IPS DF 6.9 (cell line): ENCODE data around the gene NTMT2.

ENCODE experiments used
- DNase-seq: peaks from one replicate; pipeline ENCODE4 v3.0.0-alpha.2; 2013; ENCODE audit warnings: low read depth, low spot score
- H3K27ac ChIP-seq: one replicate; pipeline ENCODE4 v1.5.1; 2013; ENCODE audit warnings: low read length, control low read depth
- H3K27me3 ChIP-seq: 2 replicates; pipeline ENCODE4 v1.6.1; 2013; ENCODE audit warnings: mild to moderate bottlenecking, low read length; ENCODE audit not compliant: control insufficient read depth, insufficient read depth
- H3K36me3 ChIP-seq: 2 replicates; pipeline ENCODE4 v1.6.1; 2013; ENCODE audit warnings: low read length; ENCODE audit not compliant: control insufficient read depth, insufficient read depth
- H3K4me1 ChIP-seq: 2 replicates; pipeline ENCODE4 v1.6.1; 2013; ENCODE audit warnings: low read length; ENCODE audit not compliant: control insufficient read depth, insufficient read depth
- H3K4me3 ChIP-seq: 2 replicates; pipeline ENCODE4 v1.5.1; 2013; ENCODE audit warnings: mild to moderate bottlenecking, low read length
- H3K9me3 ChIP-seq: 2 replicates; pipeline ENCODE4 v1.6.1; 2013; ENCODE audit warnings: low read length, inconsistent platforms; ENCODE audit not compliant: control insufficient read depth, insufficient read depth
- WGBS: extraction: QIAGEN DNeasy Blood & Tissue Kit; methylation state at CpG from one replicate; pipeline ENCODE4 v1.1.7; 2013; ENCODE audit warnings: mixed read lengths, missing lambda C conversion rate; ENCODE audit not compliant: insufficient read length, insufficient coverage; 5-methylcytosine and 5-hydroxymethylcytosine counted together

Gene NTMT2

DNA sequence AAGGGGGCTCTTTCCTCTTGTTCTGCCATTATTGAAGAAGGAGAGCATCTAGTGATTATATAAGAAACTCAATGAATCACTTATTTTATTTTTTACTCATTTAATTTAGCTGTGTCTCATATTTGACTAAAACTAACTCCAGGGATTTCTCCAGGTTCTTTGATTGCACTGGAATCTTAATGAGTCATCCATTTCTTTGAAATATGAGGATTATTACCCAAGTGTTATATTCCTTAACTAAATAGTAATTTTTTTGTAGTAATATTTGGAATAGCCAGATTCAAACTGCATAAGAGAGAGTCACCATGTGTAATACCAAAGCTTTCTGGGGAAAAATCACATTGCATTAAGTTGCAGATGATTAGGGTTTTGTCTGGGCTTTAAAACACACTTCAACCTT, 59.5 kb downstream of the NTMT2 start:
- no peaks in the 10 kb centered on the region; the same call in 1 of the 2 replicates for H3K27me3 ChIP-seq
- DNase-seq = no peak
- H3K4me3 ChIP-seq = no peak overlapping the region
- peaks cover 3% of the 10 kb centered on the region for H3K4me1 ChIP-seq
- no peaks in the 10 kb centered on the region for H3K36me3 ChIP-seq
- H3K27ac ChIP-seq = no peak overlapping the region
- peaks cover 1% of the 10 kb centered on the region; the same call in 1 of the 2 replicates for H3K9me3 ChIP-seq

DNA sequence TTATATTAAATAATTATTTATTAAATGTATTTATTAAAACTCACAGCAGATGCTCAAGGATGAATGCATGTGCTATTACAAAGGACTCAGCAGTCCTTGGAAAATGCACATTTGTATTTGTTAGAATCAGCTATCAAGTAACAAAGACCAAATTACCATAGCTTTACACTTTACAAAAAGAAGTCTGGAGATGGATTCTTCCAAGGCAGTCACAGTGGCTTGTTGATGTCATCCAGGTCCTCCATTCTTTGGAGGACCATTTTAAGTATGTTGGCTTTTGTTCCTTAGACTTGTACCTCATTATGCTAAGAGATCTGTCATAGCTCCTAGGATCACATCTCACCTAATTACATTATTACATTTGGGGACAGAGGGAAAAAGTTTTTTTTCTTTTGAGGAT, 63.4 kb downstream of the NTMT2 start:
- DNase-seq = no peak
- Histone ChIP-seq H3K9me3 (peaks cover 1% of the 10 kb centered on the region; the same call in 1 of the 2 replicates), H3K4me1 (peaks cover 3% of the 10 kb centered on the region), H3K36me3 (no peaks in the 10 kb centered on the region), H3K27me3 (no peaks in the 10 kb centered on the region; the same call in 1 of the 2 replicates), H3K4me3 (no peak overlapping the region), H3K27ac (no peak overlapping the region)

DNA sequence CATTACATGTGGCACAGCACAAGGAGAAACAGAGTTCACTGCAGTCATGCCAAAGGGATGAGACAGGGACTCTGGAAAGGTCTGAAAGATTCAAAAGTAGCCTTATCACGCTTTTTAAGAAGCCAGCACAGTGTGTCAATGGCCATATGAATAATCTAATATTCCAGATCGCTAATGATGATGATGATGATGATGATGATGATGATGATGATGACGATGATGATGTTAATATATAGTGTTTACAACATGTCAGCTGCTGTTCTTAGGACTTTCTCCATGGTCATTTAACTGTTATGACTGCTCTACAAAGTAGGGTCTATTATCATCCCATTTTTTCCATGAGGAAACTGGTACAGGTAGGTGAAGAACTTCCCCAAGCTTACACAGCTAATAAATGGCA, 64.4 kb downstream of the NTMT2 start:
- WGBS = no CpG with 5 or more reads among the region's 3 CpGs
- H3K4me1 ChIP-seq = no peaks in the 10 kb centered on the region
- peaks cover 1% of the 10 kb centered on the region; the same call in 1 of the 2 replicates for H3K9me3 ChIP-seq
- no peak for DNase-seq
- H3K36me3 ChIP-seq = no peaks in the 10 kb centered on the region
- H3K4me3 ChIP-seq = no peak overlapping the region
- no peaks in the 10 kb centered on the region for H3K27me3 ChIP-seq
- H3K27ac ChIP-seq = no peak overlapping the region

DNA sequence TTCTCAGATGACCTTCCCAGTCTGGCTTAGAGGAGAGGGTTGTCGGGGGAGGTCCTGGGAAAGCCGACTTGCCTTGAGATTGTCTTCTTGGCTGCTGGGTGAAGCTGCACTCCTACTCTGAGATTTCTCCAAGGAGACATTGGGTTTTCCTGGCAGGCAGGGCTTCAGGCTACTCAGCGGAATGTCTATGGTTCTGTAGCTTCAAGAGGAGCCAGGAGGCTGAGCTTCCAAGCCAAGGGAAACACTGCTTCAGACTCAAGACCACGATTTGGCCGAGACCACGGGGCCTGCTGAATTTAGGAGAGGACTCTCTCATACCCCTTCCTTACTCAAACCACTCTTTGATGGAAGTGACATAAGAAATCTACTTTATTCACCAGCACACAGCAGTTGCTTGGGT, 67.8 kb downstream of the NTMT2 start:
- Histone ChIP-seq H3K9me3 (no peaks in the 10 kb centered on the region), H3K27ac (no peak overlapping the region), H3K4me3 (no peak overlapping the region), H3K4me1 (no peaks in the 10 kb centered on the region), H3K27me3 (no peaks in the 10 kb centered on the region), H3K36me3 (no peaks in the 10 kb centered on the region)
- WGBS = no CpG with 5 or more reads among the region's 6 CpGs
- DNase-seq = no peak

DNA sequence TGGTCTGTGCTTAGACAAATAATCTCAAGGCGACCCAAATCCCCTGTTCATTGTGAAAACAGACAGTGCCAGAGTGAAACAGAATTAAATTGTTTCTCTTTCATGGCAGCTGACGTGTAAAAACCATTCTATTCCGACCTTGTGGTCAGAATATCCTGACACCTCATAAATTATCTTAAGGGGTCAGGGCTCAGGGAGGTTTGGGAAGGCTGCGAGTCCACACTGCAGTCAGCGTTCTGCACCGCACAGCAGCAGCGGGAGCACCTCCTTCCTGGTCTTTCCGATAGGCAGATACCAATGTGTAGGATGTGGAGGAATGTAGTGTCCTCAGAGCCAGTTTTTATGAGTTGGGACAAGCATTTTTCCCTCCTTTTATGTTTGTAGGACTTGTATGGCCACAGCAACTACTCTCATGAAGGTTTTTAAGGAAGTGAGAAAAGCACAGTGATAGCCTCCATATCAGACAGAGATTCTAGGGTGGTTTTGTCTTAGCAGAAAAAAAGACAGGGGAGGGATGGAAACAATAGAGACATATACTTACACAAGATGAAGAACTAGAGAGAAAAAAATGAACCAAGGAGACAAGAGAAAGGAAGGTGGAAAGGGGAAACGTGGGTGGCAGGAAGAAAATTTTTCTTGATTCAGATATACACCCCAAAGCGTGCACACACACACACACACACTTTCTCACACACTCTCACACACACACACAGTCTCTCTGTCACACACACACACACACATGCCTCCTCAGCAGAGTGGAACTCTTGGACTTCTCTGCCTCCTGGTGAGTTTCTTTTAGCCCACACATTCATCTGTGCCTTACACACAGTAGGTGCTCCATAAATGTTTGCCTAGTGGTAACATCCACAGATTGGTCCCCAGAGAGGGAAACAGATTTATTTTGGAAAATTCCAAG, 68.6 kb downstream of the NTMT2 start:
- Histone ChIP-seq H3K27me3 (no peaks in the 10 kb centered on the region), H3K36me3 (no peaks in the 10 kb centered on the region), H3K27ac (no peak overlapping the region), H3K4me1 (no peaks in the 10 kb centered on the region), H3K4me3 (no peak overlapping the region), H3K9me3 (no peaks in the 10 kb centered on the region)
- no CpG with 5 or more reads among the region's 10 CpGs for WGBS
- no peak for DNase-seq

DNA sequence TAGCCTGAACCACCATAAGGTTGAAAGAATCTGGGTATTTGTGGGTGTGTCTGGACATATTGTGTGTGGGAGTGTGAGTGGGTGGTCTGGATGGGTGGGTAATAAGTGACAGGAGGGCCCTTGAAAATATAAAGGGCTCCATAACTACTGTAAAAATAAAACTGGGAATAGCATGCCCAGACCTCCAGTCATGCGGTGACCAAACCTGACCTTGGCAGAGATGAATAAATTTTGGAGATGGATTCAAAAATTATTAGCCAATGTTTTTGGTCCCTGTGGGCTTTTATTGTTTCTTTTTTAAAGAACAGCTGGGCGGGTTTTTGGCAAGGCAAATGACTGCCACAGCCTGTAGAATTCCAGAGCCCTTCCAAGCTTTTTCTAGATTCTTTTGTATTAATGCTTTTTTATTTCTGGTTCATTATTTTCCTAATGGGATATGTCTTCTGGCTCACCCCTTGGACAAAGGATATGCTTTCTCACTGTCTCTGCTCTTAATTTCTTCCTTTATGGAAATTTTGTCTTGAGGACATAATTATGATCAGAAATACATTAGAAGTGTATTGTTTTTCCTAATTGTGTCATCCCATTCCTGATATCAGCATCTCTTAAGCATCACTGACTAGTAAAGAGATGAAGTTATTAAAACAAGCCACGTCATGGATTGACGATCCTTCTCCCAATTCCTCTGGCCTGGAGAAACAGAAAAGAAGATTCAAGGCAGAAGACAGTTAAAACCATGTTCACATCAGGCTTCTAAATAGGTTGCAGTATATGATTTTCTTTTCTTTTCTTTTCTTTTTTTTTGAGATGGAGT, 69.5 kb downstream of the NTMT2 start:
- no peak for DNase-seq
- Histone ChIP-seq H3K27ac (no peak overlapping the region), H3K4me1 (no peaks in the 10 kb centered on the region), H3K4me3 (no peak overlapping the region), H3K9me3 (no peaks in the 10 kb centered on the region), H3K27me3 (no peaks in the 10 kb centered on the region), H3K36me3 (no peaks in the 10 kb centered on the region)
- no CpG with 5 or more reads among the region's 4 CpGs for WGBS

DNA sequence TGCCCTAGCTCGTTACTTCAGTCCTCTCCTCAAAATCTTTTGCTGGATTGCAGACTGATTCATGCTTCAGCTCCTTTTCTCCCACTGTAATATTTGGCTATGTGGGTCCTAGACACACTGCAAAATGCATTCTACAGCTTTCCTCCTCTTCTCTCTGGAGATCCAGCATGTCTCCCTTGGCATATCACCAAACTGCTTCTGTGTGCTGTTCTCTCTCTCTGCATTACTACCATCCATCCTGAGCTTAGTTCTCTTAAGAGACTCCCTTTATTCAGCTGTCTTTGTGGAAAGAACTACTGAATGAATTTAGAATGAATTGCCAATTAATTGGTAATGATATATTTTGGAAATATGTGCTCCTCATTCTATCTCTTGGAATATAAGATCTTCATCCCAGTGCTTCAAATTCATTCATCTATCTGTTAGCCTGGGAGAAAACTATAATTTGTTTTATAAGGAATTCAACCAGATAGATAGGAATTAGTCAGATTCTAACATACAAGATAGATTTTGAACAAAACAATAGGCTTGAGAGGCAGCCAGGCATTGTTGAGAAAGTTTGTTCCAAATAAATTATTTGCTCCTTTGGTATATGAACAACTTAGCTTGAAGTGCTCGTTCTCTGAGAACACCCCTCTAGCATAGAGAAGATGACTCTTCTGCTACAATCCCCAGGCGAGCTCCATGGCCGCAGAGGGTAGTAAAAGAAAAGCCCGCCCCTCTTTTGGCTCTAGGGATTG, 71.9 kb downstream of the NTMT2 start:
- no peak for DNase-seq
- no peak overlapping the region for H3K27ac ChIP-seq
- no CpG with 5 or more reads among the region's 5 CpGs for WGBS
- no peaks in the 10 kb centered on the region for H3K36me3 ChIP-seq
- no peaks in the 10 kb centered on the region for H3K4me1 ChIP-seq
- H3K4me3 ChIP-seq = no peak overlapping the region
- H3K27me3 ChIP-seq = no peaks in the 10 kb centered on the region
- H3K9me3 ChIP-seq = no peaks in the 10 kb centered on the region

DNA sequence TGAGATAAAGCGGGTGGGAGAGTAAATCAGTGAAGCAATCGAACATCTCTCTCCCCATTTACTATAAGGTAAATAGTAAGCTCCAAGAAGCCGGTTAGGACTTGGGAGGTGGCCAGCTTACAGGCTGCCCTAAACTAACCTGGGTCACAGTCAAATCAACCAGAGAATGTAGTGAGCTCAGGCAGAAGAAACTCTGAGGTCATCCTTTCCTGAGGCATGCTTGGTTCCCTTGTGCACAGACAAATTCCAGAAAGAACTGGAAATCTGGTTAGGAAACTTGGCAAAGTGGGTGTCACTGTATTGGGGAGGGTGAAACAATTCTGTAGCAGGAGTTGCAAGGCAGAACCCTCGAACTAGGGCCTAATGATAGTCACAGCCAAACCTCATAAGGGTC, 72.5 kb downstream of the NTMT2 start:
- H3K4me3 ChIP-seq = no peak overlapping the region
- no peak for DNase-seq
- H3K27ac ChIP-seq = no peak overlapping the region
- H3K9me3 ChIP-seq = no peaks in the 10 kb centered on the region
- WGBS = no CpG with 5 or more reads among the region's 4 CpGs
- no peaks in the 10 kb centered on the region for H3K4me1 ChIP-seq
- H3K27me3 ChIP-seq = no peaks in the 10 kb centered on the region
- no peaks in the 10 kb centered on the region for H3K36me3 ChIP-seq
